ENCODE data around the gene ANKRD34A. TPM values are rescaled to one million over a fixed set of nuclear protein-coding genes. Genes with fewer than 3 reads are reported as not detected.

The ANKRD34A gene
- polyA plus RNA-seq (2013, experiment 1 of 2; ENCODE audit: insufficient read length) = 2.4 TPM
- polyA plus RNA-seq (2013, experiment 2 of 2; ENCODE audit: insufficient read length) = 2.3 TPM

DNA sequence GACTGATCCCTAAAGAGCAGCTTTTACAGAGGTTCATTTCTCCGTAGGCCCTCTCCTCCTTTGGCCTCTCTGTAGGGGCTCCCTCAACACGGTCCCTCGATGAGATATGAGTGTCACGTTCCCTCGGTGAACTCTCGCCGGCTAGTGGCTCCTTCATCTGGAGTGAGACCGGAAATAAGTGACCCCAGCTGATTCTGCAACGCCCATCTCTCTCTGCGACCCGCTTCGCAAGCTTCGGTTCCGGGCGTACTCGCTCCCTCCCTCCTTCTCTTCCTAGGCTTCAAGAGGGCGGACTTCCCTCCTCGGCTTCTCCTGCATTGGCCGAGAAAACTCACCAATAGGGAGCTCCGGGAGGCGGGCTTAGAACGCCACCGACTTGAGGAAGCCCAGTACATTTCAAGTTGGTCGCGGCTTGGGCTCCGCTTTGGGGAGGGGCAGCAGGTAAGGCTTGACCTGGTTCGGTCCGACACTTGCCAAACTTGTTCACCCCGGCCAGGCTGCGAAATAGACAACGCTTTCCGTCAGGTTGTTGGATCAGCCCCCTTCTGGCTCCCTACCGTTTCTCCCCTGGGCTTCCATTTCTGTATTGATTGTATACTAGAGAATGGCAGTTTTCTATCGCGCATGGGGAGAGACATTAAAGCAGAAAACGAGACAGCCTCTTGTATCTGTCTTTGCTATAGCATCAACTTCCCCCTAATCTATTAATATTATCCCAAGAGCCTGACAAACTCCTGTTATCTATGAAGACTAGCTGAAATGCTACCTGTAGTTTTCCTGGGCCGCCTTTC is at the start of gene ANKRD34A, which contains the start of gene POLR3GL:
TSS of gene ANKRD34A (minus strand) at position 248 of the 791 bp plus-strand sequence. CDS start 2,816 bp downstream, outside the sequence.
TSS of gene POLR3GL (plus strand) at position 363 of the 791 bp plus-strand sequence. CDS start 10,176 bp downstream, outside the sequence.
- peak; percentile 95 for DNase-seq

DNA sequence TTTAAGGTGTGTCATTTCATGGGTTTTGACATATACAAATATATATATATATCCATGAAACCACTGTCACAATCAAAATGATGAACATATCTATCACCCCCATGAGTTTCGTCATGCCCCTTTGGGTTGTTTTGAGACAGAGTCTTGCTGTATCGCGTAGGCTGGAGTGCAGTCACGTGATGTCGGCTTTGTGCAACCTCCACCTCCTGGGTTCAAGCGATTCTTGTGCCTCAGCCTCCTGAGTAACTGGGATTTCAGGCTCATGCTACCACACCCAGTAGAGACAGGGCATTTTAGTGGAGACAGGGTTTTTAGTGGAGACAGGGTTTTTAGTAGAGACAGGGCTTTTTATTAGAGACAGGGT is 49.2 kb upstream of the ANKRD34A start:
- no peak for DNase-seq

DNA sequence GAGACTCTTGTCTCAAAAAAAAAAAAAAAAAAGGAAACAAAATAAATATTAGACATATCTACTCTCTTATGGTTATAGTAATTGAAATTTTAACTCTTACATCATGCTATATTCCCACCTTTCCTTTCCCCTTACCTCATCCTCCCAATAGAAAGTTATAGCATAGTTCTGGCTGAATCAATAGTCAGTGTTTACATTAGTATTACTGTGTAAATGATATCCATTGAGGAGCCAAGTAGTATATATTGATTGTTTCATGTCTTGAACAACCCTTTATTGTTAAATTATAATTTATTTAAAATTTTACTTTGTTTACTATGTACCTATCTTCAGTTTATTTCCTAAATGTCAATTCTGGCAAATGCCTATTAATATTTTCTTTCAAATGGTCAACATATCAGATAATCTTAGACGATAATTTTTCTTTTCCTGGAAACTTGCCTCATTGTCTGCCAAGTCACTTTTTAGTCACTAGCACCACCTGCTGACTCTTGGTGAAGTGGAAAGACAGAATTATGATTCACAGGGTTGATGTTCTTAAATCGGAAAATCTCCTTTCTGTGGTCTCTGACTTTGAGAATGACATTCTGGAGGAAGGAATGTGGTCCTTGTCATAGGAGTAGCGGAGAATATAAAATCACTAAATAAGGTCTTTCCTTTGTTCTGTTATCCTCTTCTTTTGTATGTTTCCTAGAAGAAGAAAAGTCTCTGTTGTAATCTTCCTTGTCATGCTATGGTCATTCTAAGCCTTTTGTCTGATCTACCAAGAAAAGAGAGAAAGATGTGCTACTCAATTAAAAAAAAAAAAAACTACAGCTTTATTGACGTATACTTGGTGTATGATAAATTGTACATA is 48.6 kb upstream of the ANKRD34A start:
- peak; percentile 89 for DNase-seq

DNA sequence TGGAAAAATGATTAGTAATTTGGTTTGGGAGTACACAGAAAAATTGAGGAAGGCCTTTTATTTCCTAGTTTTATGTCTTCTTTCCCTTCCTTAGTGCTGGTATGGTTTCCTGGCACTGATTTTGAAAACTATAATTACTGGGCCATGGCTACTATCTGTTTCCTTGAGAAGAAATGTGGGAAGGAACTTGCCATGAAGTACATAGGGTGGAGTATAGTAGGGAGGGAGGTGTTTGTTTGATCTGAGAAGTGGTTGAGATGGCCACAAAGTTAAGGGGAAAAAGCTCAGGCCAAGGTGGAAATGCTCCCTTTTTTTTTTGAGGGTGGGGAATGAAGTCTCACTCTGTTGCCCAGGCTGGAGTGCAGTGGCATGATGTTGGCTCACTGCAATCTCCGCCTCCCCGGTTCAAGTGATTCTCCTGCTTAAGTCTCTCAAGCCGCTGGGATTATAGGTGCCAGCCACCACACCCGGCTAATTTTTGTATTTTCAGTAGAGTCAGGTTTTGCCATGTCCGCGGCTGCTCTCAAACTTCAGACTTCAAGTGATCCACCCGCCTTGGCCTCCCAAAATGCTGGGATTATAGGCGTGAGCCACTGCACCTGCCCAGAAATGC is 45.9 kb upstream of the ANKRD34A start:
- DNase-seq = no peak

DNA sequence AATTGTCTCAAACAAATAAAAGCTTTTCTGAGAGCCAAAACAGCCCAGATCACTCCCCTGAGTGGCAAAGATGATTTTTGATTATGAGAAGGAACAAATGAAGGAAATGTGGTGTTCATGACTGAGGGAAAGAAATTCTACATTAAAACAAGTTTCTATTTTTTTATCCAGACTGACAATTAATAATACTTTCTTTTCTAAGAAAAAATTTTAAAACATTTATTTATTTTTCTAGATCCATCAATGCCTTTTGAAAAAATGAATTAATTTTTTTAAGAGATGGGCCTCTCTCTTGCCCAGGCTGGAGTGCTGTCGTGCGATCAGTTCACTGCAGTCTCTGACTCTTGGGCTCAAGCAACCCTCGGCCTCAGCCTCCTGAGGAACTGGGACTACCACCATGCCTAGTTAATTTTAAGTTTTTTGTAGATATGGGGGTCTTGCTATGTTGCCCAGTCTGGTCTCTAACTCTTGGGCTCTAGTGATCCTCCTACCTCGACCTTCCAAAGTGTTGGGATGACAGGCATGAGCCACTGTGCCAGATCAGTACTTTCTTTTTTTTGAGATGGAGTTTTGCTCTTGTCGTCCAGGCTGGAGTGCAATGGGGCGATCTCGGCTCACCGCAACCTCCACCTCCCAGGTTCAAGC is 43.2 kb upstream of the ANKRD34A start:
- no peak for DNase-seq

DNA sequence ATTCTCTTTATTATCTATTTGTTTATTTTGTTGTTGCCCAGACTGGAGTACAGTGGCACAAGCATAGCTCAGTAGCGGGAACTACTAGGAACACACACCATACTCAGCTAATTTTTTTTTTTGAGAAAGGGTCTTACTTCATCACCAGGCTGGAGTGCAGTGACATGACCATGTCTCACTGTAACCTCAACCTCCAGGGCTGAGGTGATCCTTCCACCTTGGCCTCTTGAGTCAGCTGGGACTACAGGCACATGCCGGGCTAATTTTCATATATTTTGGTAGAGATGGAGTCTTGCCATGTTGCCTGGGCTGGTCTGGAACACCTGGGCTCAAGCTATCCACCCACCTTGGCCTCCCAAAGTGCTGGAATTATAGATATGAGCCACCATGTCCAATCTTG is 37.3 kb upstream of the ANKRD34A start:
- DNase-seq = no peak

DNA sequence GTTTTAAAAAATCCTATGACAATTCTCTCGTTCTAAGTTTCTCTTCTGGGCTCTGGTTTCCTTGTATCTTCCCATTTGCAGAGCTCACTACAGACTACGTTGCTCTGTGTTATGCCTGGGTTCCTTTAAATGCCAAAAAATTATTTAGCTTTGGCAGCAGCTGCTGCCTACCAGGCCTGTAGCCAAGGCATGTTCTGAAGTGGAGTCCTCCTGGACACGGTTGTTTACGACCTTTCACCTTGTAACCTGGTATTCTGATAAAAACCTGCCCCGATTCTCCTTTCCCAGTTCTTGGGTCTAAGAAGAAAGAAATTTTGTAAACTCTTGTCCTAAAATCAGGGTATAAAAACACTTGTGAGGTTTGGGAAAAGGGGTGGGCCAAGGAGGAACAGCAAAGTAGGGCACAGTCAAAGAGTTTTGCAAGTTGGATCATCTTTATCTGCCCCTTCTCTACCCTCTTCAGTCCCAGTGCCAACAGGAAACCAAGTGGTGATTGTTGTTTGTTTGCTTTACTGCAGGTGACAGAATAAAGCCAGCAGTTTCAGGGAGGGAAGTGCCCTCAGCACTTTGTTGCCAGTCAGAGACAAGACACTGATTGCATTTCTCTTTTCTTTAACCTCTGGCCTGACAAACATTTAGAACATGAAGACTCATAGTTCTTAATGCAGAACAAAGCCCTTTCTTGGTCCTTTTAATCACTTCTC is 35.1 kb upstream of the ANKRD34A start:
- no peak for DNase-seq

DNA sequence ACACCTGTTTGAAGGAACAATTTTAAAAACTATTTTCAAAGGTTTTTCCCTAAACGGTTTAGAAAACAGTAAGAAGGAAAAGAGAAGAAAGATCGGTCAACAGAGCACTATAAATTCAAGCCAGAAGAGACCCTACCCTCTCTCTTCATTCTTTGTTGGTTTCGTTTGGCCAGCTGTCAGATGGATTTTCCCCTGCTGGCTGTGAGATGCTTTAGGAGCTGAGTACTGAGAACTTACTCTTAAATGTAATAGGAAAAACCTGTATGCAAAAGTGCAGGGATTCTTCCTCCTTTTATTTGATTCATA is 33.3 kb upstream of the ANKRD34A start:
- DNase-seq = no peak

DNA sequence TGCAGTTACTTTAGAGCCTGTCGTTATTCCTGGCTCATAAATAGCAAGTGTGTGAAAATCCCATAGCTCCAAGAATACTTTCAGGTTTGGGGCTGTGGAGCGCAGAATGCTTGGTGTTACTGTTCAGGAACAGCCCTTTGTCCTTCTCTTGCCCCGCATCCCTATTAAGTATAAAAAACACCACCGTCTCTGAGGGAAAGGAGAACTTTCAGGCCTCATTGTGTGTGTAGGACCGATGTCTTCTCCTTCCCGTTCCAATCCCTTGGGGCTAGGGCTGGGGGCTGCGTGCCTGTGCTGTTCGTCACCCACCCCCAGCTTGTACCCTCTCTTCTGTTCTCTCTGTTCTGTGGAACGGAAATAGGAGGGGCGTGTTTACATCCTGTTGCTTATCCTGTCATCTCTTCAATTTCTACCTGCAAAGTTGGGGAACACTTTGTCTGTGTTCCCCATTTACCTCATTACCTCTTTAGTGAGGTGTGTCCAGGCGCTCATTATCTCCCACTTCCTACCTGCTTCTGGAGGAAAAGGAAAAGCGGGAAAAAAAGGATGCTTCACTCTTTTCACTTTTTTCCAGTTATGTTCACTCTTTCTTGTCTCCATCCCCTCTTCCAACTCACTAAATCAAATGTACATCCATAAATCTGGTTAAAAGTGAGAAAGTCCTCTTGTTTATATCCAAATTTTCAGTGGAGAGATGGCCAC is 32.8 kb upstream of the ANKRD34A start:
- DNase-seq = peak; percentile 64

DNA sequence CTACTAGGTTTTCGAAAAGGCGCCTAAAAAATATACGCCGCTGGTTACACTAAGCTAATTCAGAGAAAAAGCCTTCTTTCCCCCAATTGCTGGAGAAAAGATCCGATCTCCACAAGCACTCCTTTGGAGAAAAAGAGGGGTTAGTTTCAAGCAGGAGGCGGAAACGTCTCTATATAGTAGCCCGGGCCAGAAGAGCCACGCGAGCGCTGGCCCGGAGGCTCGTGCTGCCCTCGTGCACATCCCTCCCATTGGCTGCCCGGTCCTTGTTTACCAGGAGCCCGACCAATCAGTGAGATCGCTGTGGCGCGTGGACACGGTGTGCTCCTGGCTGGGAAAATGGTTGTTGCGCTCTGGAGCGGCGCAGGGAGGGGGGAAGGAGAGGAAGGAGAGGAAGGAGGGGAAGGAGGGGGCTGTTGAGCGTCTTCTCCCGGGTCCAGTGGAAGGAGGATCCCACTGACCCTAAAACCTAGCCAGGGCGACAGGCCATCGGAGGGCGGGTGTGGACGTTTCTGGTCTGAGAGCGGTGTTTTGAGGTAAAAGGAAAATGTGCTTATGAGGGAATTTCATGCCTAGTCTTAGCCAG is 32.1 kb upstream of the ANKRD34A start, which contains the start of gene TXNIP:
TSS of gene TXNIP (minus strand) at position 147 of the 583 bp plus-strand sequence. CDS start 313 bp downstream, outside the sequence.
- peak; percentile 98 for DNase-seq

DNA sequence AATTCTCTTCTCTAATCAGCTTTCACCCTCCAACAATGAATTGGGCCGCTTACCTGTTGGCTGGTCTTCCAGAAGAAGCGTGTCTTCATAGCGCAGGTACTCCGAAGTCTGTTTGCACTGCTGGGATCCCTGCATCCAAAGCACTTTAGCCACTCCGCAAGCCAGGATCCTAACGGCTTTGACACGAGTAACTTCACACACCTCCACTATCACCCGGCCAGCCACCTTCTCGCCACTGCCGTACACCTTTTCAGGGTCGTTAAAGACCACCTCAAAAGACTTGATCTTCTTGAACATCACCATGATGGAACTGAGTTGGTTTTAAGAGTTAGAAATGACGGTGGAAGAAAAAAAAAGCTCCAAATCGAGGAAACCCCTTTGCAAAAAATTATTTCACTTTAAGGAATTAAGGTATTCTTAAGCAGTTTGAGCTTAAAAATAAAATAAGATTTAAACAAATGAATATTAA is 31.6 kb upstream of the ANKRD34A start:
- DNase-seq = no peak

DNA sequence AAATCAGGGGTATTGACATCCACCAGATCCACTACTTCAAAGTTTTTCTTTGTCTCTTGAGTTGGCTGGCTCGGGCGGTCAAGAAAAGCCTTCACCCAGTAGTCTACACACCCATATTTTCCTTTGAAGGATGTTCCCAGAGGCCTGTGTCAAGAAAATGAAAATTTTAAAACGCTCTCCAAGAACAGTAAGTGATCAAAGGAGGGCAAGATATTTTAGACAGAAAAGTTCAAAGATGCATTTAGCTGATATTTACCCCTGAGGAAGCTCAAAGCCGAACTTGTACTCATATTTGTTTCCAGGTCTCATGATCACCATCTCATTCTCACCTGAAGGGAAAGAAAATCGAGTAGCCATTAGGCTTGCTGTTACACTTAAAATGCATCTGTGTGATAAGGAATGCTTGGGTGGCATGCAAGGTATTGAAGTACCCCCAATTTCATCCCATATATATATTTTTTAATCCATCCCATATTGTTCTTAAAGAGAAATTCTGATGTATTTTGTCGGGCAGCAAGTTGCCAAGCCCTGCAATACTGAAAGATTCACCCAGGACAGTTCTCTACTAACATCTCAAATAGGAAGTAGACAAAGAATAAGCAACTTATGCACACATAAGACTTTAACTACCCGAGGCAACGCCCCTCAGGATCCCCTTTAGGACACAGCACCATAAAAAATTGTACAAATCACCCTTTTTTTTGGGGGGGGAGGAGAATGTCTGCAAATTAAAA is 30.9 kb upstream of the ANKRD34A start:
- DNase-seq = no peak

DNA sequence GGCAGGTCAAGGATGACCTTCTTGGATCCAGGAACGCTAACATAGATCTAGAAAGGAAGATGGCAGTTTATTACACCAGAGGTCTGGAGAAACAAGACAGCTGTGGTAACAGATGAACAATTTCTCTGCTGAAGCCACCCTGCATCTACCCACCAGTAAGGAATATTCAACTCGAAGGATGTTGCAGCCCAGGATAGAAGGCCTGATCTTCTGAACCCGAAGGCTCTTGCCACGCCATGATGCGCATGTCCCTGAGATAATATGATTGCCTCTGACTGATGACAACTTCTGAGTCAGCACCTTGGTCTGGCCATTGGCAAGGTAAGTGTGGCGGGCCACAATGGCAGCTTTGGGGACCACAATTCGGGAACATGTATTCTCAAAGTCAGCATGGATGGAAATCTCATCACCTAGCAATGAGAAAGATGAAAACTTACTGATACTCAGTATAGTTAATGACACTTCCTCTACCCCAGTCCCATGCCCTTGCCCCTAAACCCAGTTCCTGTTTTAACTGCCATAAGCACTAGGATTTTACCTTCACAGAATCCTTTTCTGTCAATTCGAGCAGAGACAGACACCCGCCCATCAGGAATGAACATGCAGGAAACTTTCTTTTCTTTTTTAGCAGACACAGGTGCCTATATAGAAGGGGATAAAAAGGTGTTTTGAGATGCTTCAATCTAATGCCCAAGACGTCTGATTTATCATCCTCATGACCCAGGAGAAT is 30.2 kb upstream of the ANKRD34A start:
- DNase-seq = no peak

DNA sequence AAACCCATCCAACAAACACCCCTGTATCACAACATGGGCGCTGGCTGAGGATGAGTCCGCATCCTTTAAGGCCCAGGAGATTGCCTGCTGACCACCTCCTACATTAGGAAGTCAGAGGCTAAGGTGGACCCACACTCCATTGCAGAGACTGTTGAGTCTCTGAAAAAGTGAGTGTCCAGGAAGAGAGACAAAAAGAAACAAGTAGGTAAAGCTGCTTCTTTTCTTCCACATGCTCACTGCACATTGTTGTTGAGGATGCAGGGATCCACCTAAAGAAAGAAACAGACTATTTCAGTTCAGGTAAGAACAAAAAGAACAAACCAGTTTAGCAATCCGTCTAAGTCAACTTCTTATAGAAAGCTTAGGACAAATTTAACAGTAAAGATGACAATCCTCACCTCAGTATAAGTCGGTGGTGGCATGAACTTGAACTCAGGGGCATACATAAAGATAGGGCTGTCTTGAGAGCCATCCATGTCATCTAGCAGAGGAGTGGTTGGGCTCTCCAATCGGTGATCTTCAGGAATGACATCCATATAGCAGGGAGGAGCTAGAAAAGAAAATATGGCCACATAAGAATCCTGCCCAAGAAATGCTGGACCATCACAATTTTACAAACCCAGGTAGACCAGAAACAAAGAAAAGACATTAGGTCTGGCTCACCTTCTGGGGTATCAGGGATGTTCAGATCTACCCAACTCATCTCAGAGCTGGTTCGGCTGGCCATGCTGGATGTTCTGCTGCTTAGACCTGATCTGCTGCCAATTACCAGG is 29.4 kb upstream of the ANKRD34A start:
- no peak for DNase-seq

DNA sequence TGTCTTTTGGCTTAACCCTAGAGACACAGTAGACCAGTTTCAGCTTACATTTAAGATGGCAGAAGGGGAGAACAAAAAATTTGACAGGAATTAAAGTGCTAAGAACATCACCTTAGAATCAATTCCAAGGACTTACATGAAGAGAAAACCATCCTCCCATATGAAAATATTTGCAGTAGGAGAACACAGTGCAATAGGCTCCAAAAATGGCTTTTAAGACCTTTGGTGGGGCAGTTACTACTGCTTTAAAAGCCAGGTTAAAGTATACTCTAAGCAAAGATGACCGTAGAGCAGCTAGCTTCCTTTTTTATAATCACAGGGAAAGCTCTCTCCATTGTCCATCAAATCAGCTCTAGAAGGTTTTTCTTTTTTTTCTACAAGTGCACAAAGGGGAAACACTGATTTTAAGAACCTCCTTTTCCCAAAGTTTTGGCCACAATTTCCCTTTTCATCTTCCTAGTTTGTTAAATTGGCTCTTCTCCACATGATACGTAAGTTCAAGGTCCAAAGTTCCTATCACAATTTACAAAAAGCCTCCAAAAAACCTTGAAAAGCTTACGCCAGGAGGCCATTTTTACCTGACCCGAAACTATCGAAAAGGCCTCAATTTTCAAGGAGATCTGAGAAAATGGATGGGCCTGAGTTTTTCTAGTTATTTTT is 28.7 kb upstream of the ANKRD34A start:
- DNase-seq = no peak

DNA sequence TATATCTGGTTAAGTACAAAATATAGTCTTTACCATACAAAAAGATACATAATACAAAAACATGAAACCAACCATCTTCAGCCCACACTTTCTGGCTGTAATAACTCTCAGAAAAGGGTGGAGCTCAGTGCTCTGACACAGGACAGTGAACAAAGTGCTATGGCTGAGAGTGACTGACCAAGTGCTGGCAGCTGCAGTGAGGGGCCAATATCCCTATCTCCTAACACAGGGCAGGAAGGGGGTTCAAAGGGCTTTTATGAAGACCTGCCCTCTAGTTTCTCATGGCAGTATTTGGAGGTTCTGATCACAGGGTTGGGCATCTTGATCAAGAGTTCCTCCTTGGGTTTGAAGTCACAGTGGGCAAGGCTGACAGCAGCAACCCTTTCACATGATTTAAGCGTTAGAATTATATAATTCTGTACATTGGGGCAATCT is 28.1 kb upstream of the ANKRD34A start:
- no peak for DNase-seq

DNA sequence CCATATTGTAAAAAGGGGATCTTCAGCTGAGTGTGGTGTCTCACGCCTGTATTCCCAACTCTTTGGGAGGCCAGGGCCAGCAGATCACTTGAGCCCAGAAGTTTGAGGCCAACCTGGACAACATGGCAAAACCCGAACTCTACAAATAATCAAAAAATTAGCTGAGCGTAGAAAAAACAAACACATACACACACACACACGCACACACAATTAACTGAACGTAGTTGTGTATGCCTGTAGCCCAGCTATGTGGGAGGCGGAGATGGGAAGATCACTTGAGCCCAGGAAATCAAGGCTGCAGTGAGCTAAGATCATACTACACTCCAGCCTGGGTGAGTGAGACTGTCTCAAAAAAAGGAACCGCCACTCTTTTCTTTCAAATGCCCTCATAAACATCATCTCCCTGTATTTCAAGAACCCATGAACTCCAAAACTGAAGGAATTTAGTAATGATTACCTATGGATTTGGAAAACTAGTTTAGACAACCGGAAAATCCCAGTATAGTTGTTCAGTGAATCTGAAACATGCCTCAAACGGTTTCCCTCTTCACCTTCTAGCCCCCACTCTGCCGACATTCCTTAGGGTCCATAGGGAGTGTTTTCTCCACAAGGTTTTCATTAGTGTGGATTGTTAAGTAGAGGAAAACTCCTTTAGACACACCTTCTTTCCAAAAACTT is 27.5 kb upstream of the ANKRD34A start:
- DNase-seq = no peak

Measured in fibroblast of skin of back (primary cell).